HCT116 (cell line): Measurements from ENCODE around the gene LSM12. TPM values are rescaled to one million over a fixed set of nuclear protein-coding genes. Genes with fewer than 3 reads are reported as not detected.

ENCODE experiments used
- ATAC-seq: fragments of 200-7000 bp; cut with Tn5 transposase; 2 replicates; pipeline ENCODE4 v1.9.1; 2020; ENCODE audit warnings: mild to moderate bottlenecking, moderate library complexity
- BruUV-seq: library from RNA; stranded (reverse); fragments of 400-500 nt; replicated peaks from 2 replicates; lab custom pipeline; 2021; lab: Mats Ljungman, UMichigan
- CTCF ChIA-PET: fragments of 300-600 bp; sonication (Branson Sonifier 250); formaldehyde crosslinking; loops from one replicate; lab custom pipeline; 2021; ENCODE audit warnings: antibody characterized with exemption; lab: Charles Lee
- POLR2A ChIA-PET: fragments of 300-600, 350-600 bp; sonication (Branson Sonifier 250); formaldehyde crosslinking; loops from one replicate; lab custom pipeline; 2021; ENCODE audit warnings: antibody characterized with exemption; lab: Charles Lee
- RAD21 ChIA-PET, 2 experiments: fragments of 300-600 bp; sonication (Branson Sonifier 250); formaldehyde crosslinking; loops; one replicate each; lab custom pipeline; 2023; ENCODE audit warnings: low total read pairs in 2 of 2; ENCODE audit not compliant: uncharacterized antibody in 2 of 2, unreplicated experiment in 2 of 2, low non-redundant PET in 1 of 2; lab: Charles Lee
- DNase-seq: peaks from one replicate; pipeline ENCODE4 v3.0.0-alpha.2; 2010; ENCODE audit warnings: low read depth, low spot score
- H2AFZ ChIP-seq: fragments of 200-600 bp; shearing (Covaris generic), sonication (generic); 2 replicates; pipeline ENCODE4 v1.6.1; 2017; ENCODE audit warnings: low read depth, mixed run types, mixed read lengths, antibody characterized with exemption, low read length; ENCODE audit not compliant: poor library complexity, severe bottlenecking
- H3K27ac ChIP-seq: 2 replicates; pipeline ENCODE4 v1.5.1; 2012; ENCODE audit warnings: low read depth, low read length
- H3K27me3 ChIP-seq: fragments of 200-600 bp; sonication (generic); 2 replicates; pipeline ENCODE4 v1.6.1; 2016; ENCODE audit warnings: mixed run types, low read length, mixed read lengths; ENCODE audit not compliant: insufficient read depth
- H3K36me3 ChIP-seq, 2 experiments: fragments of 200-500 bp in 1 of 2; fragments of 200-600 bp in 1 of 2; sonication (Bioruptor generic) in 1 of 2; sonication (generic) in 1 of 2; 2 replicates each; pipeline versions ENCODE4 v1.5.1 to v1.6.1; 2014 to 2016; ENCODE audit warnings: low read length in 2 of 2, inconsistent platforms in 1 of 2, mixed read lengths in 1 of 2, mixed run types in 1 of 2; ENCODE audit not compliant: insufficient read depth in 2 of 2, control insufficient read depth in 1 of 2
- H3K4me1 ChIP-seq, 2 experiments: fragments of 200-600 bp in 1 of 2; sonication (generic) in 1 of 2; 2 replicates each; pipeline versions ENCODE4 v1.5.1 to v1.6.1; 2012 to 2017; ENCODE audit warnings: low read length in 2 of 2, inconsistent platforms in 1 of 2, mild to moderate bottlenecking in 1 of 2, mixed read lengths in 1 of 2, mixed run types in 1 of 2, moderate library complexity in 1 of 2; ENCODE audit not compliant: insufficient read depth in 2 of 2, control insufficient read depth in 1 of 2
- H3K4me2 ChIP-seq: fragments of 200-600 bp; sonication (generic); 2 replicates; pipeline ENCODE4 v1.6.1; 2017; ENCODE audit warnings: mixed run types, low read length, mixed read lengths
- H3K4me3 ChIP-seq, 2 experiments: fragments of 200-600 bp in 1 of 2; sonication (generic) in 1 of 2; replicated peaks in 1 of 2; 2 replicates each; pipeline ENCODE4 v1.5.1; 2011 to 2016; ENCODE audit warnings: low read length in 2 of 2, control low read depth in 1 of 2, low read depth in 1 of 2, mild to moderate bottlenecking in 1 of 2, mixed read lengths in 1 of 2, mixed run types in 1 of 2
- H3K79me2 ChIP-seq: fragments of 200-600 bp; sonication (generic); 2 replicates; pipeline ENCODE4 v1.6.1; 2017; ENCODE audit warnings: mild to moderate bottlenecking, mixed run types, low read length, moderate library complexity, mixed read lengths; ENCODE audit not compliant: insufficient read depth
- H3K9ac ChIP-seq: fragments of 200-600 bp; sonication (generic); 2 replicates; pipeline ENCODE4 v1.6.1; 2016; ENCODE audit warnings: low read length, mixed read lengths
- H3K9me2 ChIP-seq: fragments of 200-600 bp; sonication (generic), shearing (Covaris generic); 2 replicates; pipeline ENCODE4 v1.6.1; 2017; ENCODE audit warnings: mixed run types, mild to moderate bottlenecking, moderate library complexity; ENCODE audit not compliant: insufficient read depth
- H3K9me3 ChIP-seq, 2 experiments: fragments of 200-500 bp in 1 of 2; fragments of 200-600 bp in 1 of 2; sonication (Bioruptor generic) in 1 of 2; sonication (generic) in 1 of 2; 2 replicates each; pipeline ENCODE4 v1.6.1; 2014 to 2017; ENCODE audit warnings: low read length in 2 of 2, mixed read lengths in 2 of 2, inconsistent platforms in 1 of 2, low read depth in 1 of 2, mild to moderate bottlenecking in 1 of 2, mixed run types in 1 of 2, moderate library complexity in 1 of 2; ENCODE audit not compliant: control insufficient read depth in 1 of 2, insufficient read depth in 1 of 2
- H4K20me1 ChIP-seq: fragments of 200-600 bp; sonication (generic), shearing (Covaris generic); 2 replicates; pipeline ENCODE4 v1.6.1; 2017; ENCODE audit warnings: mixed run types, mild to moderate bottlenecking, moderate library complexity; ENCODE audit not compliant: insufficient read depth
- CEBPB ChIP-seq: IDR thresholded peaks from 2 replicates; pipeline ENCODE4 v1.6.1; 2012; ENCODE audit warnings: low read depth
- EZH2phosphoT487 ChIP-seq: fragments of 200-600 bp; IDR thresholded peaks from 2 replicates; pipeline ENCODE4 v1.6.1; 2018; ENCODE audit warnings: antibody characterized with exemption, borderline replicate concordance
- FOSL1 ChIP-seq: IDR thresholded peaks from 2 replicates; pipeline ENCODE4 v1.6.1; 2012; ENCODE audit warnings: low read depth
- RAD21 ChIP-seq: IDR thresholded peaks from 2 replicates; pipeline ENCODE4 v1.6.1; 2012; ENCODE audit warnings: low read depth, mild to moderate bottlenecking
- SIN3A ChIP-seq: IDR thresholded peaks from 2 replicates; pipeline ENCODE4 v1.6.1; 2012; ENCODE audit warnings: low read depth
- SP1 ChIP-seq: IDR thresholded peaks from 2 replicates; pipeline ENCODE4 v1.6.1; 2012; ENCODE audit warnings: low read depth
- TCF7L2 ChIP-seq: IDR thresholded peaks from 2 replicates; pipeline ENCODE4 v1.7.0; 2011; ENCODE audit warnings: borderline replicate concordance, inconsistent platforms; ENCODE audit not compliant: insufficient read depth, insufficient read length; ENCODE audit errors: extremely low read depth
- intact Hi-C: fragments of 100-400 bp; cut with micrococcal nuclease; formaldehyde crosslinking; loops from 2 replicates; pipeline ENCODE4 v1.10.0; 2022
- total RNA-seq: library from RNA; stranded (reverse); gene quantifications from one replicate; pipeline ENCODE4 v1.2.1, GENCODE V29; 2021; ENCODE audit not compliant: unreplicated experiment
- TF ChIP-seq, protein P1 (sequence below): IDR thresholded peaks from 2 replicates; pipeline ENCODE4 v1.6.1; 2012
- TF ChIP-seq, protein P2 (sequence below): IDR thresholded peaks from 2 replicates; pipeline ENCODE4 v1.6.1; 2012; ENCODE audit warnings: low read depth
- TF ChIP-seq, protein P3 (sequence below): IDR thresholded peaks from 2 replicates; pipeline ENCODE4 v1.6.1; 2012

The LSM12 gene
- total RNA-seq, 1 experiment from 2014 or later: 99.6 TPM

DNA sequence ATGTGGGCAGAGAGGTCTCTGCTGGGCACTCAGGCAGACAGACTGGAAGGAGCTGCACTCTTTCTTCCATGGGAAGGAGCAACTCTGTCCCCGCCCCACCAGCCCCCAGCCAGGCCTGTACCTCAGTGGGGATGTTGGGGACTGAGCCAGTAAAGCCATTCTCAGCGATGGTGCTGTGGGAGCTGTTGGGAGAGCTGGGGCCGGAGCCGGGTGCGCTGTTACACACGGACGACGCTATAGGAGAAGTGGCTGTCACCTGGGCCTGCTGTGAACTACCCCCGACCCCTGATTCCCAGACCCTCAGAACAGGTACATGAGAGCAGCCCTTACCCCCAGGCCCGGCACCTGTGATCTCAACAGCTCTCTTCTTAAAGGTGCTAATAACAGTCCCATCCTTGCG lies 25.6 kb upstream of the LSM12 start:
- intact Hi-C loops: no loop called here
- ATAC-seq: no peak
- H3K79me2 ChIP-seq: peaks cover 4% of the 10 kb centered on the region; the same call in 1 of the 2 replicates

DNA sequence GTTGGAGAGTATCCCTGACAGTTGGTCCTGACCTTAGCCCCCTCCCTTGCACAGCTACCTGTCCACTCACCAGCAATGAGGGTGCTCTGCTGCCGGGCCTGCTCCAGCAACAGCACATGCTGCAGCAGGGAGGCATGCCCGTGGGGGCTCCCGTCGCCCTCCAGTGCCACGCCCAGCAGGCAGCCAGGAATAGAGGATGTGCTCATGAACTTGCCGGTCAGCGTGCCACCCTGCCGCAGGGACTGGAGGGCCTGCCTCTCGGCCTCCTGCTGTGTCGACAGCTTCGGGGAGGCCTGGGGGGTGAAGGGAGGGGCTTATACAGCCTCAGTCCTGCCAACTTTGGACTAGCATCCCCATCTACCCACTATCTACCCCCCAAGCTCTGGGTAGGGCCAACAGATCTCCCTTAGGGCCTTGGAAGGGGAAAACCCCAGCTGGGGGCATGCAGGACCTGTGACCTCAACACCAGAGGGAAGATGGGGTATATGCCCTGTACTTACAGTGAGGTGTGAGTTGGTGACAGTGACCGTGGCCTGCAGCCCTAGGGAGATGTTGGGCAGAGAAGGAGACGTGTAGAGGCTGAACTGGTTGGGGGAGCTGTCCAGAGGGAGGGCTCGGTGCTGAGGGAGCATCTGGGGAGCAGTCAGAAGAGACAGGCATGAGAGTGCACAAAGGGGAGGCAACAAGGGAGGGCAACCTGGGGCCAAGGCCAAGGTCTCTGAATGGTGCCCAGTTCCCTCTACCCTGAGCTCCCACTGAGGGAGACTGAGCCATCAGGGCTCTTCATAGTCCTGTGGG lies 24.9 kb upstream of the LSM12 start:
- Histone ChIP-seq H3K27ac (no peak overlapping the region), H3K4me2 (no peak overlapping the region), H2AFZ (no peak overlapping the region), H3K36me3 (no peaks in the 10 kb centered on the region; a peak in 1 of 4 replicates), H3K4me3 (no peak overlapping the region), H3K4me1 (peaks cover 23 to 39% of the 10 kb centered on the region in 2 experiments), H3K9me3 (no peaks in the 10 kb centered on the region), H3K9ac (no peak overlapping the region), H4K20me1 (no peaks in the 10 kb centered on the region), H3K27me3 (no peaks in the 10 kb centered on the region), H3K79me2 (peaks cover 4% of the 10 kb centered on the region; the same call in 1 of the 2 replicates), H3K9me2 (no peaks in the 10 kb centered on the region)
- BruUV-seq: no TSS peak
- ChIA-PET POLR2A (interaction anchor here (1.2 kb wide), 1 partner anchor 22 kb away, joined by 3 read pairs; no protein-coding TSS in a partner anchor), CTCF (no interaction called here), RAD21 (no interaction called here)
- ATAC-seq: no peak
- DNase-seq: no peak
- TF ChIP-seq FOSL1 (no peak), EZH2phosphoT487 (no peak), RAD21 (no peak), SP1 (no peak), TCF7L2 (no peak), CEBPB (no peak)
- TF ChIP-seq, protein P1, sequence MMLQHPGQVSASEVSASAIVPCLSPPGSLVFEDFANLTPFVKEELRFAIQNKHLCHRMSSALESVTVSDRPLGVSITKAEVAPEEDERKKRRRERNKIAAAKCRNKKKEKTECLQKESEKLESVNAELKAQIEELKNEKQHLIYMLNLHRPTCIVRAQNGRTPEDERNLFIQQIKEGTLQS: no peak
- TF ChIP-seq, protein P2, sequence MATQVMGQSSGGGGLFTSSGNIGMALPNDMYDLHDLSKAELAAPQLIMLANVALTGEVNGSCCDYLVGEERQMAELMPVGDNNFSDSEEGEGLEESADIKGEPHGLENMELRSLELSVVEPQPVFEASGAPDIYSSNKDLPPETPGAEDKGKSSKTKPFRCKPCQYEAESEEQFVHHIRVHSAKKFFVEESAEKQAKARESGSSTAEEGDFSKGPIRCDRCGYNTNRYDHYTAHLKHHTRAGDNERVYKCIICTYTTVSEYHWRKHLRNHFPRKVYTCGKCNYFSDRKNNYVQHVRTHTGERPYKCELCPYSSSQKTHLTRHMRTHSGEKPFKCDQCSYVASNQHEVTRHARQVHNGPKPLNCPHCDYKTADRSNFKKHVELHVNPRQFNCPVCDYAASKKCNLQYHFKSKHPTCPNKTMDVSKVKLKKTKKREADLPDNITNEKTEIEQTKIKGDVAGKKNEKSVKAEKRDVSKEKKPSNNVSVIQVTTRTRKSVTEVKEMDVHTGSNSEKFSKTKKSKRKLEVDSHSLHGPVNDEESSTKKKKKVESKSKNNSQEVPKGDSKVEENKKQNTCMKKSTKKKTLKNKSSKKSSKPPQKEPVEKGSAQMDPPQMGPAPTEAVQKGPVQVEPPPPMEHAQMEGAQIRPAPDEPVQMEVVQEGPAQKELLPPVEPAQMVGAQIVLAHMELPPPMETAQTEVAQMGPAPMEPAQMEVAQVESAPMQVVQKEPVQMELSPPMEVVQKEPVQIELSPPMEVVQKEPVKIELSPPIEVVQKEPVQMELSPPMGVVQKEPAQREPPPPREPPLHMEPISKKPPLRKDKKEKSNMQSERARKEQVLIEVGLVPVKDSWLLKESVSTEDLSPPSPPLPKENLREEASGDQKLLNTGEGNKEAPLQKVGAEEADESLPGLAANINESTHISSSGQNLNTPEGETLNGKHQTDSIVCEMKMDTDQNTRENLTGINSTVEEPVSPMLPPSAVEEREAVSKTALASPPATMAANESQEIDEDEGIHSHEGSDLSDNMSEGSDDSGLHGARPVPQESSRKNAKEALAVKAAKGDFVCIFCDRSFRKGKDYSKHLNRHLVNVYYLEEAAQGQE: no peak
- intact Hi-C loops: no loop called here

More for the DNA sequence above, 25.6 kb upstream of the LSM12 start:
- H3K36me3 ChIP-seq: no peaks in the 10 kb centered on the region; a peak in 1 of 4 replicates
- H3K9me3 ChIP-seq: no peaks in the 10 kb centered on the region
- ChIA-PET POLR2A (no interaction called here), CTCF (no interaction called here), RAD21 (no interaction called here)
- H3K9ac ChIP-seq: no peak overlapping the region
- H2AFZ ChIP-seq: no peak overlapping the region
- no peaks in the 10 kb centered on the region for H3K27me3 ChIP-seq
- H3K4me1 ChIP-seq: peaks cover 25 to 40% of the 10 kb centered on the region in 2 experiments
- TF ChIP-seq SIN3A: no peak
- TF ChIP-seq, protein P3, sequence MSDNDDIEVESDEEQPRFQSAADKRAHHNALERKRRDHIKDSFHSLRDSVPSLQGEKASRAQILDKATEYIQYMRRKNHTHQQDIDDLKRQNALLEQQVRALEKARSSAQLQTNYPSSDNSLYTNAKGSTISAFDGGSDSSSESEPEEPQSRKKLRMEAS: no peak
- TF ChIP-seq, protein P1: no peak
- no peak overlapping the region for H3K27ac ChIP-seq
- BruUV-seq: no TSS peak
- no peak overlapping the region for H3K4me3 ChIP-seq
- H3K4me2 ChIP-seq: no peak overlapping the region
- no peak for DNase-seq
- H3K9me2 ChIP-seq: no peaks in the 10 kb centered on the region
- H4K20me1 ChIP-seq: no peaks in the 10 kb centered on the region
